Measurements from ENCODE around the gene RFWD3. TPM values are rescaled to one million over a fixed set of nuclear protein-coding genes. Genes with fewer than 3 reads are reported as not detected.

RFWD3 gene
- total RNA-seq, 2 donors from 2014 or later: 12.3 to 13.2 TPM

GRCh38 chr16:74627506-74628220 is 39.0 kb downstream of the RFWD3 start:
- intact Hi-C loops (cut with DNase I): loop anchor here (2.0 to 10.0 kb wide), 2 partner anchors 51 to 163 kb away; no protein-coding TSS in a partner anchor
- no peak for DNase-seq (ENCODE audit: low spot score)

GRCh38 chr16:74626741-74627416 is 39.8 kb downstream of the RFWD3 start:
- intact Hi-C loops (cut with DNase I): loop anchor here (2.0 to 10.0 kb wide), 2 partner anchors 52 to 162 kb away; no protein-coding TSS in a partner anchor
- no peak for DNase-seq (ENCODE audit: low spot score)

- DNase-seq (ENCODE audit: low spot score): no peak
- intact Hi-C loops (cut with DNase I): loop anchor here (2.0 to 10.0 kb wide), 2 partner anchors 53 to 161 kb away; no protein-coding TSS in a partner anchor
Observed at GRCh38 chr16:74625500-74626350, 41.0 kb downstream of the RFWD3 start.

- intact Hi-C loops (cut with DNase I): loop anchor here (5.0 to 10.0 kb wide), 2 partner anchors 152 to 159 kb away; no protein-coding TSS in a partner anchor
- DNase-seq (ENCODE audit: low spot score): no peak
Observed at GRCh38 chr16:74623839-74624235, 42.8 kb downstream of the RFWD3 start.

GRCh38 chr16:74623214-74623838 is 43.4 kb downstream of the RFWD3 start:
- intact Hi-C loops (cut with DNase I): loop anchor here (5.0 to 10.0 kb wide), 2 partner anchors 151 to 159 kb away; no protein-coding TSS in a partner anchor
- DNase-seq (ENCODE audit: low spot score): peak; percentile 14

- intact Hi-C loops (cut with DNase I): loop anchor here (5.0 to 10.0 kb wide), 2 partner anchors 150 to 157 kb away; no protein-coding TSS in a partner anchor
- no peak for DNase-seq (ENCODE audit: low spot score)
Observed at GRCh38 chr16:74622005-74622404, 44.7 kb downstream of the RFWD3 start.

- no peak for DNase-seq (ENCODE audit: low spot score)
- intact Hi-C loops (cut with DNase I): no loop called here
Observed at GRCh38 chr16:74617206-74617788, 49.4 kb downstream of the RFWD3 start.

GRCh38 chr16:74611721-74612120 is 55.0 kb downstream of the RFWD3 start:
- intact Hi-C loops (cut with DNase I): no loop called here
- DNase-seq (ENCODE audit: low spot score): no peak

GRCh38 chr16:74608944-74609343 is 57.7 kb downstream of the RFWD3 start:
- DNase-seq (ENCODE audit: low spot score): no peak
- intact Hi-C loops (cut with DNase I): no loop called here

- DNase-seq (ENCODE audit: low spot score): no peak
- intact Hi-C loops (cut with DNase I): no loop called here
Observed at GRCh38 chr16:74608381-74608780, 58.3 kb downstream of the RFWD3 start.

GRCh38 chr16:74607962-74608356 is 58.7 kb downstream of the RFWD3 start:
- intact Hi-C loops (cut with DNase I): no loop called here
- no peak for DNase-seq (ENCODE audit: low spot score)

- intact Hi-C loops (cut with DNase I): no loop called here
- DNase-seq (ENCODE audit: low spot score): no peak
Observed at GRCh38 chr16:74607310-74607961, 59.2 kb downstream of the RFWD3 start.

- intact Hi-C loops (cut with DNase I): no loop called here
- DNase-seq (ENCODE audit: low spot score): peak; percentile 98
Observed at GRCh38 chr16:74606521-74607309, 60.0 kb downstream of the RFWD3 start, which contains the start of gene GLG1. GLG1 (minus strand) TSS chr16:74607114; CDS start chr16:74607094, 20 bp downstream.

GRCh38 chr16:74605746-74606520 is 60.7 kb downstream of the RFWD3 start:
- intact Hi-C loops (cut with DNase I): no loop called here
- DNase-seq (ENCODE audit: low spot score): no peak

GRCh38 chr16:74605332-74605731 is 61.3 kb downstream of the RFWD3 start:
- DNase-seq (ENCODE audit: low spot score): no peak
- intact Hi-C loops (cut with DNase I): no loop called here

- intact Hi-C loops (cut with DNase I): no loop called here
- DNase-seq (ENCODE audit: low spot score): no peak
Observed at GRCh38 chr16:74603848-74604247, 62.8 kb downstream of the RFWD3 start.

Data from posterior vena cava (tissue), 2 donors.